GM19193 (cell line): ENCODE data around the gene NDUFAF2.

Experiments
- POLR2A ChIP-seq: IDR thresholded peaks from 4 replicates; pipeline ENCODE4 v1.6.1; 2011; ENCODE audit not compliant: insufficient read depth, insufficient read length; ENCODE audit errors: extremely low read depth

NDUFAF2 gene

DNA sequence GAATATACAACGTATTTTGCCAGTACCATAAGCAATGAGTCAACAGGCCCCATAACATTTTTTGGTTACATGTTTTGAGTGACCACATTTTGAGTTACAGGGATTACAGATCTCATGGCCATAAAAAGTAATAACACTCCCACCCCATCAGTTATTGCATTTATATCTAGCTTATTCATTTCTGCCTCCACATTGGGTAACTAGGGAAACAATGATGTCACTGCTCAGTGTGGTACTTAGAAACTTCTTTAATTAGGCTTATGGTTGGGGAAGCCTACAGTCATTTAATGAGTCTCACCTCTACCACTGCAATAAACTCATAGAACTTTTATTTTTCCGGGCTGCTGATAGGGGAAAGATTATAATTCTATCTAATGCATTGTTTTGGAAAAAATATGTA is 257.2 kb downstream of the NDUFAF2 start:
- TF ChIP-seq POLR2A = no peak
